CD4-positive, alpha-beta T cell treated with Interferon alpha-2 for 1 hour (primary cell): ENCODE measurements around the gene TAF13.
"Not testable (repeated sequence)": the region's sequence is repeated elsewhere in the genome, so short reads cannot be mapped to it uniquely, and the experiment has no call there.

Experiments used
- DNase-seq, 2 donors: peaks; one replicate each; pipeline ENCODE4 v3.0.0-alpha.2; 2020 to 2022

TAF13 gene

DNA sequence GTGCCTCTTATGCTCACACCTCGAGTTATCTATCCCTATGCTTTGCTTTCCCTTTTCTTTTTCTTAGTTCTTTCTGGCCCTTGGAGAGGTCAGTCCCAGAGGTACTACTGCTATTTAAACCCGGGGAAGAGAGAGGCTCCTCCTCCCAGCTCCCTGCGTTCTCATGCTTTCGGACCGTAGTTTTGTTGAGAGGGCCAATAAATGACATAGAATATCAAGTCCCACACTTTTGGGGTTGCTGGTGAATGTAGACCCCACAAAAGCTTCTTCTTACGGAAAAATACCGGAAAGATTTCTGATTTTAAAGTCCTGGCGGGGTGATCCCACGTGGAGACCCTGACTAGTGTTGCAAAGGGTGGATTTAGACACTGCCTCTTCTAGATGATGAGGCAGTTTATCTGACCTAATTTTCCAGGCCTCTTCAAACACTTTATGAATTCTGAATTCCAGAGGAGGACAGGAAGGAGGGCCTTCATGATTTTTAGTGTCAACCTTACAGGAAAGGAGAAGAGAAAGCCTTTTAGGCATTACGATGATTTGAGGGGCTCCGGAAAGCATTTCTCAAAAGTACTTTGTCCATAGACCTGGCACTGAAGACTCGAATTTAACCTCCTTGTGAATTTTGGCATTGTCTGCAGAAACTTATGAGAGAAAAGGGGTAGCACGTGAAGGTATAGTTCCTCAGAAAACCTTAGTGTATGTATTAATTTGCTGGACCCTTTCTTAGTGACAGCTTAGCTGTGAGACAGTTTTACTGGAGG lies 15.5 kb upstream of the TAF13 start:
- no peak for DNase-seq

DNA sequence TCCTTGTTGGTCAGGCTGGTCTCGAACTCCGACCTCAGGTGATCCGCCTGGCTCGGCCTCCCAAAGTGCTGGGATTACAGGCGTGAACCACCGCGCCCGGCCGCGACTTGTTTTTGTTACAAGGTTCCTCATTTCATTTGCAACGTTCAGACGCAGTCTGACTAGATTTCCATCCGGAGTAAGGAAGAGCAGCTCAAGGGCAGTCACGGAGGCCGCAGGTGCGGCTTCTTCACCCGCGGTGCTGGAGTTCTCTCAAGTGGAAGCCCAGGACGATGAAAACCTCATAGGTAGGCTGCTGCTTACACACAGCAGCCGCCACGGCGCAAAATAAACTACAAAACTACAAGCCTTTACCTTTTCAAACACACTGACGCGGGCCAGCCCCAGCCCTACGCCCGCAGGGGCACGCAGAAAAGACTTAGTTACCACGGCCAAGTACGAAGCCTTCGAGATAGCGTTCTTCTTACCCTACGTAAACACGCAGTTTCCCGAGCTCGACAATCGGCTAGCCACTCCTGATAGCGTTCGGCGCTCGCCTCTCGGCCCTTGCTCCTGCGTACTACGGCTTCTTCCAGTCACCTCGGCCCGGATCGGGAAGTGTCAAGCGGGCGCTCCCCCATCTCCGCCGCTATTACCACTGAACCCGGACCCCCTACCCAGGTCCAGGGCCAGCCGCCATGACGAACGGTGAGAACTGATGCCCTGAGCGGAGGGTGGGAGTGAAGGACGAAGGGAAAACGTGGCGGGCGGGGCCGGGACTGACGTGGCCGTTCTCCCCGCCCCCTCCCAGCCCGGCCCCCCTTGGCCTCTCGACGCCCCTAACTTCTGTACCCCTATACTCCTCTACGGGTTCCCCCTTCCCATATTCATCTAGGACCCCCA lies 14.6 kb upstream of the TAF13 start, which contains the start of gene TMEM167B:
Gene TMEM167B, plus strand, starts transcription at position 569 of the 882 bp plus-strand sequence. Its CDS starts 109 bp downstream, at position 678.
- peak; percentile 87 to 90 for DNase-seq

DNA sequence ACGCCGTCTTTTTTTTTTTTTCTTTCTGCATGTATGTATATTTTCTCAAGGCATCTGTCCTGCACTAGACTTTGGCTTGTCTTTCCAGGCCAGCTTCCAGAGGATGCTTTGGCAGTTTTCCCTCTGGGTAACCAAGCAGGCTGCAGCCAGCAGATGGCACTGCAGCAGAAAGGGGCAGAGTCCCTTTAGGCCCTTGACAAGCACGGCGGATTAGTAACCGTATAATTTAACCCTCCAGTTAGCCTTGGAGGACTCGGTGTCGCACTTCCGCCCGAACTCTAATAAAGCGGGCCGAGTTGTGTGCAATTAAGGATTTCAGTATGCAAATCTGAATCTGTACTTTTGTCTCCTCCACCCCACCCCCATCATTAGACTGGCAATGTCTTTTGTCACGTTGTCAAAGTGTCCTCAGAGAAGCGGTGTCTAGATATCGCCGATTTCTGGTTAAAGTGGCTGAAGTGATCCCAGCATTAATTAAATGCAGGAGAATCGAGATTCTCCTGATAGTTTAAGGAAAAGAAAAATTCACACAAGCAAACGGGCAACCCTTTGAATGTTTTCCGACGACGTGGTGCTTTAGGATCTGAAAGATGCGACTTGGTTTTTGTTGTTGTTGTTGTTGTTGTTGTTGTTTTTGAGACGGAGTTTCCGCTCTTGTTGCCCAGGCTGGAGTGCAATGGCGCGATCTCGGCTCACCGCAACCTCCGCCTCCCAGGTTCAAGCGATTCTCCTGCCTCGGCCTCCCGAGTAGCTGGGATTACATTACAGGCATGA lies 13.6 kb upstream of the TAF13 start:
- DNase-seq, result peak; percentile 18 to 53

DNA sequence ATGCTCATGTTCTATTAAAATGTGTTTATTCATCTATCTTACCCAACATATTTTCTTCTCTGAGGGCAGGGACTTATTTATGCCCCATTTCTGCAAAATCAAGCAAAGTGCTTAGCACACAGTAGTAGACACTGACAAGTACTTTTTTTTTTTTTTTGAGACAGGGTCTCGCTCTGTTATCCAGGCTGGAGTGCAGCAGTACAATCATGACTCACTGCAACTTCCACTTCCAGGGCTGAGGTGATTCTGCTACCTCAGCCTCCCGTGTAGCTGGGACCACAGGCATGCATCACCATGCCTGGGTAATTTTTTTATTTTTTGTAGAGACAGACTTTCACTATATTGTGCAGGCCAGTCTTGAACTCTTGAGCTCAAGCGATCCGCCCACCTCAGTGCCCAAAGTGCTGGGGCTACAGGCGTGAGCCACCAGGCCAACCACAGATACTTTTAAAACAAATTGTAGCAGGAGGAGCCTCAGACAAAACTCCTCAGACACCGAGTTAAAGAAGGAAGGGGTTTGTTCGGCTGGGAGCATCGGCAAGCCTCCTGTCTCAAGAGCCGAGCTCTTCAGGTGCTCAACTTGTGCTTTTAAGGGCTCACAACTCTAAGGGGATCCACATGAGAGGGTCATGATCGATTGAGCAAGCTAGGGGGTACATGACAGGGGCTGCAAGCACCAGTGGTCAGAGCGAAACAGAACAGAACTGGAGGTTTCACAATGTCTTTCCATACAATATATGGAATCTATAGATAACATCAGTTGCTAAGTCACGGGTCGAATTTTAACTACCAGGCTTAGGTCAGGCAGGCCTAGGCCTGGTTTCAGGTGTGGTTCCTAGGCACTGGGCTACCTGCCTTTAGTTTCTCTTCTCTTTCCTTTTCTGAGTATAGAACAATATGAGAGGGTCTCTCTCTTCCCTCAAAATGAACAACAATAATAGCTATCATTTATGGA lies 9.0 kb upstream of the TAF13 start:
- no peak for DNase-seq

DNA sequence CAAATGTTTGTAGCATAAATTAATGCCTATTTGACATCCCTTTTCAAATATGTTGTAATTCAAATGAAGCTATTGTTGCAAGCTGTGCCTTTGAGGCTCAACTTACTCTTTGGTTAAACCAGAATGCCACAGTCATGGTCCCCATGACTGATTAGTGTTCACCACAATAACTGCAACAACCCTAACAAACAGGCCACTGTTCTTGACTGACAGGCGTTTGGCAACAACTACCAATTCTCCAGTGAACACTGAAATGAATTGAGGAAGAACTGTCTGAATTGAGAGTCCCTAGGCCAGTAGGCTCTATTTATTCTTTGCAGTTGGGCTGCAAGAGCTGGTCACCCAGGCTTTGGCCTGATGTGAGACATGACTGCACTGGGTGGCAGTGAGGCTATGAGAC lies 8.1 kb upstream of the TAF13 start:
- DNase-seq, result no peak

DNA sequence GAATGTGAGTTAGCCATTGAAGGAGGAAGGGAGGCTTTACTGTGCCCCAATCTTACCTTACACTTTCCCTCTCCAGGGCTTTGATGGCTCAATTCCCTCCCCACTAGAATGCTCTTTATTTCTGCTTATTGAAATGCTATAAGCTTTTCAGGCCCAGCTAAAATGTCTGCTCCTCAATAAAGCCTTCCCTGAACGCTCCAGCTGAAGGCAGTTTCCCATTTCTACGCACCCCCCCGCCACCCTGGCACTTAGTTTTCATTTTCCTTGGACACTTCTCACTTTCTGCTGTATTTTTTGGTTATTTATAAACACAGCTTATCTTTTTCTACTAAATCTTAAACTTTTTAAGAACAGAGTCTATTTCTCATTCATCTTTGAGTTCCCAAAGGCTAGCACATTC lies 7.7 kb upstream of the TAF13 start:
- no peak for DNase-seq

DNA sequence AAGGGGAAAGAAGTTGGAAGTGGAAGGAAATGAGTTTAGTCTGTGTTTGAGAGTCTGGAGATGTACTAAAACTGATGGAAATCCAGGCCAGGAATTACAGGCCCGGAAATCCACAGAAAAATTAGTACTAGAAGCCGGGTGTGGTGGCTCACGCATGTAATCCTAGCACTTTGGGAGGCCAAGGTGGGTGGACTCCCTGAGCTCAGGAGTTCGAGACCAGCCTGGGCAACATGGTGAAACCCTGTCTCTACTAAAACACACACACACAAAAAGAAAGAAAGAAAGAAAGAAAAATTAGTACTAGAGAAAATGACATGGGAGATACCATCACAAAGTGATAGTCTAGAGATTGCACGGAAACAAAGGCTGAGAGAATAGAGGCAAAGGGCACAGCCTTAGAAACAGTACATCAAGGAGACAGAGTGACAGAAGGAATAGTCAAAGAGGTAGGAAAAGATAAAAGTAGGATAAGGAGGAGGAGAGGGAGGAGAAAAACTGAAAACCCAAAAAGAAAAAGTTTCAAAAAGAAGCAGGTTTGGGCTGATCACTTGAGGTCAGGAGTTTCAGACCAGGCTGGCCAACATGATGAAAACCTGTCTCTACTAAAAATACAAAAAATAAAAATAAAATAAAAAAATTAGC lies 4.8 kb upstream of the TAF13 start:
- DNase-seq, result no peak

DNA sequence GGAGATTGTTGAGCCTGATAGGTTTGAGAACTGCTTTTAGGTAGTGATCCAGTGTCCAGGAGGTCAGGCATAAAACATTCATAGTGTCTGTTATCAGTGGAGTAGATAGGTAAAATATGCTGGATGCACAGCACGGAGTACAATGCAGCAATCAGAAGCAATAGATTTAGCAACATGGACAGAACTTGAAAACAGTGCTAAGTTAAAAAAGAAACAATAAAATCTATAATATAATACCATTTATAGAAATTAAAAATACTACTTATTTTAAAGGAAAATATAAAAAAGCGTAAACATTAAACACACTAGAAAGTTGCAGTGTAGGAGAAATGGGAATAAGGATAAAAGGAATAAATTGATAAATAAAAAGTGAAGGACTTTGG lies 3.4 kb upstream of the TAF13 start:
- no peak for DNase-seq

DNA sequence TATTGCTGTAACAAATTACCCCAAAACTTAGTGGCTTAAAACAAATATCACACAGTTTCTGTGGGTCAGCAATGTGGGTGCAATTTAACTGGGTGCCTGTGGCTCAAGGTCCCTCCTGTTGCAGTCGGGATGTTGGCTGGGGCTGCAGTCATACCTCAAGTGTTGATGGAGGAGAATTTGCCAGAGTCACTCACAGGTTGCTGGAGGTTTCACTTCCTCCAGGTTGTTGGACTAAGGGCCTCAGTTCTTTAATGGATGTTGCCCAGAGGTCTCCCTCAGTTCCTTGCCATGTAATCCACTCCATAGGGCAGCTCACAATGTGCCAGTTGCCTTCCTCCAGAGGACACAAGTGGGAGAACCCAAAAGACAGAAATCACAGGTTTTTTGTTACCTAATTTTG lies 2.5 kb upstream of the TAF13 start:
- no peak for DNase-seq

DNA sequence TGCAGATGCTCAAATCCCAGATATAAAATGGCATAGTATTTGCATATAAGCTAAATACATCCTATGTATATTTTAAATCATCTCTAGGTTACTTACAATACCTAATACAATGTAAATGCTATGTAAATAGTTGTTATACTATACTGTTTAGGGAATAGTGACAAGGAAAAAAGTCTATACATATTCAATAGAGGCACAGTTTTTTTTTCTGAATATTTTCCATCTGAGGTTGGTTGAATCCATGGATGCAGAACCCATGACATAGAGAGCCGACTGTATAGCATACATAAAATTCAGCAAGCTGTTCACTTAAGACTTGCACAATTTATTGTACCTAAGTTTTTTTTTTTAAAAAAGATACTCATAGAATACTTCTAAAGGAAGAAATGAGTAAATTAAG lies 6.5 kb downstream of the TAF13 start:
- no peak for DNase-seq

DNA sequence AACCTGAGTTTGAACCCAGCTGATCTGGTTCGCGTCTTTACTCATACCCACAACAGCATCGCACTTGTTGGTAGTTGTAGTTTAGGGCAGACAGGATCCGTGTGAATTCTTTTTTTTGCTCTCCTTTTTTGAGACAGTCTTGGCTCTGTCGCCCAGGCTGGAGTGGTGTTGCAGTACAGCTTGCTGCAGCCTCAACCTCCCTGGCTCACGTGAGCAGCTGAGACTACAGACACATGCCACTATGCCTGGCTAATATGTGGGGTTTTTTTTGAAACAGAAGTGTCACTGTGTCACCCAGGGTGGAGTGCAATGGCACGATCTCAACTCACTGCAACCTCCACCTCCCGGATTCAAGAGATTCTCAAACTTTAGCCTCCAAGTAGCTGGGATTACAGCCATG lies 7.9 kb downstream of the TAF13 start:
- DNase-seq, result no peak

DNA sequence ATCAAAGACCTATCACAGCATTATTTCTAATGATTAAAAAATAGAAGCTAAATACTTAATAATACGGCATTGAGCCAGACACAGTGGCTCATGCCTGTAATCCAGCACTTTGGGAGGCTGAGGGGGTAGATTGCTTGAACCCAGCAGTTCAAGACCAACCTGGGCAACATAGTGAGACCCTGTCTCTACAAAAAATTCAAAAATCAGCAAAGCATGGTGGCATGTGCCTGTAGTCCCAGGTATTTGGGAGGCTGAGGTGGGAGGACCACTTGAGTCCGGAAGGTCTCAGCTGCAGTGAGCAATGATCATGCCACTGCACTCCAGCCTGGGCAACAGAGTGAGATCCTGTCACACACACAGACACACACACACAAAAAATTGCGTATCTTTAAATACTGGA lies 10.7 kb downstream of the TAF13 start:
- no peak for DNase-seq

DNA sequence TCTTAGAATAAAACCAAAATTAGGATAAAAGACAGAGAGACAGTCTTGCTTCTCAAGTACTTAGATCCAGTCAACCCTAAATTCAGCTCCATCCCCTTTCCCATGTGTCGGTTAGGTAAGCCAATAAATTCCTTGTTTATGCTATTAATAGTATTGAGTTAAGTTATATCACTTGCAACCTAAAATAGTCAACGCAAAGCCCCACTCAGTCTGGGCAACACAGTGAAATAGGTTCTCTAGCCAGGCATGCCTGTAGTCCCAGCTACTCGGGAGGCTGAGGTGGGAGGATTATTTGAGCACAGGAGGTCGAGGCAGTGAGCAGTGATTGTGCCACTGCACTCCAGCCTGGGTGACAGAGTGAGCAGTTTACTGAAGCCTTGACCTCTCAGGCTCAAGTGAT lies 14.6 kb downstream of the TAF13 start:
- DNase-seq, result no peak

DNA sequence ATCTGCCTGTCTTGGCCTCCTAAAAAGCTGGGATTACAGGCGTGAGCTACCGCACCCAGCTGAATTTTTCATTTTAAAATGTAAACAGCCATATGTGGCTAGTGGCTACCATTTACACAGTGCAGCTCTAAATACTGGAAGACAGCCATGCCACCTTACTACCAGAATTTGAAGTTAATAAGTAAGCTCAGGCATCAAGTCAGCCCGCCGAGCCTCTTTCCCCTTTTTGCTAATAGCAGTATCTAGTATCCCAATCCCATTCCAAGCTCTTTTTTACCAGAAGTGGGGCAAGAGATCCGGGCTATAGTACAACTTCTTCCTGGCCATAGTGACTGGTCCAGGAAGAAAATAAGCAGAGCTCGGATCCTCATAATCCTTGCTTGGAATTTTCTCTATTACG lies 15.1 kb downstream of the TAF13 start:
- DNase-seq, result no peak

DNA sequence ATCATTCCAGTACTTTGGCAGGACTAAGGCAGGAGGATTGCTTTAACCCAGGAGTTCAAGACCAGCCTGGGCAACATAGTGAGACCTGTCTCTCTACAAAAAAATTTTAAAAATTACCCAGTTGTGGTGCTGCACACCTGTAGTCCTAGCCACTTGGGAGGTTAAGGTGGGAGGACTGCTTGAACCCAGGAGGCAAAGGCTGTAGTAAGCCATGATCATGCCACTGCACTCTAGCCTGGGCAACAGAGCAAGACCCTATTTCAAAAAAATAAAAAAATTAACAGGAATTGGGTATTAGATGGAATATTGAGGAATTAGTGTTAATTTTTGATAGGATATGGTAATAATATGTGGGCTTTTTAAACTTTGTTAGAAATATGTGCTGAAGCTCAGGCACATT lies 16.8 kb downstream of the TAF13 start:
- no peak for DNase-seq

DNA sequence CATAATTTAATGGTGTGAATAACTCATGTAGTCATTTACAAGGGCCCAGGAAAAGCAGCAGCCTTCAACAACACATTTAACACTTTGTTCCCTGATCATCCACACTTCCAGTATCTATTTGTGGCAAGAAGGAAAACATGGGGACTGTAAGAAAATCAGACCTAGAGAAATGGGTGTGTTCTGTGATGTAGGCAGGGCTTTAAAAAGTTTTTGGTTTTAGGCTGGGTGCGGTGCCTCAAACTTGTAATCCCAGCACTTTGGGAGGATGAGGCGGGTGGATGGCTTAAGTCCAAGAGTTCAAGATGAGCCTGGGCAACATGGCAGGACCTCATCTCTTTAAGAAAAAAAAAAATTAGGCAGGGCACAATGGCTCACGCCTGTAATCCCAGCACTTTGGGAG lies 19.7 kb downstream of the TAF13 start:
- no peak for DNase-seq

DNA sequence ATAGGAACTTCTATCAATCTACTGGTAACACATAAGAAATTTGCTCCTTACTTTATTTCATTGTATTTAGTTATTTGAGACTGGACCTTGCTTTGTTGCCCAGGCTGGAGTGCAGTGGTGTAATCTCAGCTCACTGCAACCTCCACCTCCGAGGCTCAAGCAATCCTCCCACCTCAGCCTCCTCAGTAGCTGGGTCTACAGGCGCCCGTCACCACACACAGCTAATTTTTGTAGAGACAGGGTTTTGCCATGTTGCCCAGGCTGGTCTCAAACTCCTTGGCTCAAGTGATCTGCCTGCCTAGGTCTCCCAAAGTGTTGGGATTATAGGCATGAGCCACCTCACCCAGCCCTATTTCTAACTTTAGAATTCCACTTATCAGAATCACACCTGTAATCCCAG lies 23.7 kb downstream of the TAF13 start:
- DNase-seq, result not testable (repeated sequence)

DNA sequence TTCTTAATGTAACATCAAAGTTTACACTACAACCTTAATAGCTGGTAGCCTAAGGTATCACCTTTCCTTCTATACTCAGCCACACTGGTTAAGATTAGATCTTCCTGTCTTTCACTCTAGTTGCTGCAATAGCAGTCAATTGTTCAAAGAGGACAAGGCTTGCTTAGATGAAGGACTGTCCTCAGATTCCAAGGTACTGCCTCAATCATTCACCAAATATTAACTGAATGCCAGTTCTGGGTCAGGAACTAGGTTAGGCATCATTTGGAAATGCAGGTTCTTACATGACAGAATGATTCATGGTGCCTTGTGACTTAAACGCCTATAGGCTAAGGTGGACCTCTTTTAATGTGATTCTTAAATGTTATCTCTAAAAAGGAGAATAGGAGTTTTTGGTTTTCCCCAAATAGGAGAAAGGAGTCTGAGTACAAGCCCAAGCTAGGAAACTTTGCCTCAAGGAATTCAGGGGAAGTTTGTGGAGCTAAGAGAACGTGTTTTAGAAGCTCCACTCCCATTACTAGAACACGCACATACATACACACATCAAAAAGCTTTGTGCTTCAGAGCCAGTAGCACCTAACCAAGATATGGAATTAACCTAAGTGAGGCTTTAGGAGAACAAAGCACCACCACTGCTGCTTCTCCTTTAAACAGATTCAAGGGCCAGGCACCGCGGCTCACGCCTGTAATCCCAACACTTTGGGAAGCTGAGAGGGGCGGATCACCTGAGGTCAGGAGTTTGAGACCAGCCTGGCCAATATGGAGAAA lies 25.4 kb downstream of the TAF13 start:
- DNase-seq, result no peak

DNA sequence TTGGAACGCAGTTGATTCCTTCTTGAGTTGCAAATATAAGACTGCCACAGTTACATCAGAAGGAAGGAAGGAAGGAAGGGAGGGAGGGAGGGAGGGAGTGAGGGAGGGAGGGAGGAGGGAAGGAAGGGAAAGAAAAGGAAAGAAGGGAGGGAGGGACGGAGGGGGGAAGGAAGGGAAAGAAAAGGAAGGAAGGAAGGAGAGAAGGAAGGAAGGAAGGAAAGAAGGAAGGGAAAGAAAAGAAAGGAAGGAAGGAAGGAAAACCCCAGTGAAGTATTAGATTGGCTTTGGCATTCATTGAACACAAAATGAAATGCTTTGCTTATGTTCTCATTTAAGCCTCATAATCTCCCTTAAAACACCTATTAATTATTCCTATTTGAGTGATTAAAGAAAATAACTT lies 27.5 kb downstream of the TAF13 start:
- no peak for DNase-seq

DNA sequence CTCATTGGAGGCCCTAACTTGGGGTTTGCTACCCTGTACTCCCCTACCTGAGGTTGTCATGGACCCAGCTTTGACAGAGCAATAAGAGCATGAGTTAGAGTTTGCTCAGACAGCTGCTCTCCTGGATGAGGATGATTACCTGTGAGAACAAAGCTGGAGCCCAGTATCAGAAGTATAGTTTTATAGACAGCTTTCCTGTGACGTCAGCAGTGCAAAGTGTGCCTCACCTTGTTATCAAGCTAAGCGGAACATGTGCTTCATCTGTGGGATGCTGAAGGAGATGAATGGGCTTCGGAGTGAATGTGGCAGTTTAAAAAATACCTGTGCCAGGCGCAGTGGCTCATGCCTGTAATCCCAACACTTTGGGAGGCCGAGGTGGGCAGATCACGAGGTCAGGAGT lies 28.5 kb downstream of the TAF13 start:
- no peak for DNase-seq

DNA sequence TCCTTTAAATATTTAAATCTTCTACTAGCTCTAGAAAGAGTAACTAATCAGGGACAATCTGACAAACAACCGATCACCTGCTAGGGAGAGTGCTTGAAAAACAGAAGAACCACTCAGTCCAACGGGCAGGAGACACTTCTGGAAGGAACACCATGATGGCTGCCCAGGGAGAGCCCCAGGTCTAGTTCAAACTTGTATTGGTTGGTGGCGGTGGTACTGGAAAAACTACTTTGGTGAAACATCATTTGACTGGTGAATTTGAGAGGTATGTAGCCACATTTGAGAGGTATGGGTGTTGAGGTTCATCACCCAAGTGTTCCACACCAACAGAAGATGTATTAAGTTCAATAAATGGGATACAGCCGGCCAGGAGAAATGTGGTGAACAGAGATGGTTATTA lies 29.1 kb downstream of the TAF13 start:
- no peak for DNase-seq
